ENCODE data around the gene CEP152. TPM values are rescaled to one million over a fixed set of nuclear protein-coding genes. Genes with fewer than 3 reads are reported as not detected.

Gene CEP152
- total RNA-seq, 2 donors from 2014 or later, result 3.3 to 6.5 TPM

DNA sequence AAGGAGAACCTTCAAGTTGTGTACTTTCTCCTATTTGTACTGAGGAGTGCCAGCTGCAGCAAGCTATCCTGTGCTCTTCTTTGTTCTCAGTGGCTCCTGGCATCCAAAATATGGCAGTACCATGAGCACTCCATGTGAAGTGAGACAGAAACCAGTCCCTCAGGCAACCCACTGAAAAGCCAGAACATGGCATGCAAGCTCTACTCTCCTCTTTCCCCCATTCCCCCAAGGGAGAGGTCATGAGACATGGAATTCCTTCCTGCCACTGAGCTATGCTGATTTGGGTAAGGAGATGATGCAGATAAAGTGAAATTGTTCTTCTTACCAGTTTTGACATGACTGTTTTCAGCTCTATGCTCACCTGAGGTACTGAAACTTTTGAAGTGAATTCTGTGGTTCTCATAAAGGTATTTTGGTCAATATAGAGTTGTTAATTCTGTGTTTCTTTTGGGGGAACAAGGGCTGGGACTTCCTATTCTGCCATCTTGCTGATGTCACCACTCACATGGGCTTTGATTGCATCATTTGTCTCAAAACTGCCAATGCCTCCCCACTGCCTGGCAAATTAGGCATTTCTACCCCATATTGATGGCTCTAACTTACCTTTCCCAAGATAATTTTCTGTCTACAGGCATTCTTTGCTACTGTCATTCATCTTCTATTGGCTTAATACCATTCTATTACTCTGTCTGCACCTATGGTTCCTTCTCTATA, 22.8 kb upstream of the CEP152 start:
- no peak for DNase-seq (ENCODE audit: low spot score)
- Histone ChIP-seq H3K4me3 (no peak overlapping the region), H3K9me3 (no peaks in the 10 kb centered on the region), H3K27me3 (replicated peaks; ENCODE audit: insufficient read depth) (no peaks in the 10 kb centered on the region), H3K4me1 (ENCODE audit: control insufficient read depth in 1 of 2, low read depth in 2 of 2) (no peaks in the 10 kb centered on the region), H3K36me3 (peaks cover 5% of the 10 kb centered on the region), H3K27ac (no peak overlapping the region)
- no peak for ATAC-seq (ENCODE audit: insufficient number of reproducible peaks, low FRiP score, low read depth)
- TF ChIP-seq, protein P1, sequence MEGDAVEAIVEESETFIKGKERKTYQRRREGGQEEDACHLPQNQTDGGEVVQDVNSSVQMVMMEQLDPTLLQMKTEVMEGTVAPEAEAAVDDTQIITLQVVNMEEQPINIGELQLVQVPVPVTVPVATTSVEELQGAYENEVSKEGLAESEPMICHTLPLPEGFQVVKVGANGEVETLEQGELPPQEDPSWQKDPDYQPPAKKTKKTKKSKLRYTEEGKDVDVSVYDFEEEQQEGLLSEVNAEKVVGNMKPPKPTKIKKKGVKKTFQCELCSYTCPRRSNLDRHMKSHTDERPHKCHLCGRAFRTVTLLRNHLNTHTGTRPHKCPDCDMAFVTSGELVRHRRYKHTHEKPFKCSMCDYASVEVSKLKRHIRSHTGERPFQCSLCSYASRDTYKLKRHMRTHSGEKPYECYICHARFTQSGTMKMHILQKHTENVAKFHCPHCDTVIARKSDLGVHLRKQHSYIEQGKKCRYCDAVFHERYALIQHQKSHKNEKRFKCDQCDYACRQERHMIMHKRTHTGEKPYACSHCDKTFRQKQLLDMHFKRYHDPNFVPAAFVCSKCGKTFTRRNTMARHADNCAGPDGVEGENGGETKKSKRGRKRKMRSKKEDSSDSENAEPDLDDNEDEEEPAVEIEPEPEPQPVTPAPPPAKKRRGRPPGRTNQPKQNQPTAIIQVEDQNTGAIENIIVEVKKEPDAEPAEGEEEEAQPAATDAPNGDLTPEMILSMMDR (IDR thresholded peaks at IDR 0.05), result no peak

DNA sequence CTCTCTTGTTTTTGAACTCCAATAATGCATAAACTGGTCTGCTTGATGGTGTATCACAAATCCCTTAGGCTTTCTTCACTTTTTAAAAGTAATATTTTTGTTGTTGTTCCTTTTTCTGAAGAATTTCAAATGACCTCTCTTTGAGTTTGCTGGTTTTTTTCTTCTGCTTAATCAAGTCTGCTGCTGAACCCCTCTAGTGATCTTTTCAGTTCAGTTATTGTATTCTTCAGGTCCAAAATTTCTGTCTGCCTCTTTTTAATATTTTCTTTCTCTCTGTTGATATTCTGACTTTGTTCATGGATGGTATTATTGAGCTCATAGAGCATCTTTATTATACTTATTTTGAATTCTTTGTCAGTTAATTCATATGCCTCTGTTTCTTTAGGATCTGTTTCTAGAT, 21.8 kb upstream of the CEP152 start:
- no peaks in the 10 kb centered on the region for H3K27me3 ChIP-seq (replicated peaks; ENCODE audit: insufficient read depth)
- no peak overlapping the region for H3K4me3 ChIP-seq
- H3K36me3 ChIP-seq, result peaks cover 5% of the 10 kb centered on the region
- DNase-seq (ENCODE audit: low spot score) (no peak), ATAC-seq (ENCODE audit: insufficient number of reproducible peaks, low FRiP score, low read depth) (no peak)
- TF ChIP-seq, protein P1 (IDR thresholded peaks at IDR 0.05), result no peak
- H3K9me3 ChIP-seq, result no peaks in the 10 kb centered on the region
- no peaks in the 10 kb centered on the region for H3K4me1 ChIP-seq (ENCODE audit: control insufficient read depth in 1 of 2, low read depth in 2 of 2)
- H3K27ac ChIP-seq, result no peak overlapping the region

DNA sequence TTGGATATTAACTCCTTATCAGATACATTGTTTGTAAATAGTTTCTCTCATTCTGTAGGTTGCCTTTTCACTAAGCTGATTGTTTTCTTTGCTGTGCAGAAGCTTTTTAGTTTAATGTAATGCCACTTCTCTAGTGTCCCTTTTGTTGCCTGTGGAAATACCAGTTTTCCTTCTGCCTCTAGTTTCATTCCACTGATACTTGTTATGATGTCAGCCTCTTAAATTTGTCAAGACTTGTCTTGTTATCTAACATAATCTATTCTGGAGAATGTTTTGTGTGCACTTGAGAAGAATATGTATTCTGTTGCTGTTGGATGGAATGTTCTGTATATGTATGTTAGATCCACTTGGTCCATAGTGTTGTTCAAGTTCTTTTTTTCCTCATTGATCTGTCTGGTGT, 18.0 kb upstream of the CEP152 start:
- H3K36me3 ChIP-seq, result peaks cover under 1% of the 10 kb centered on the region
- H3K4me3 ChIP-seq, result no peak overlapping the region
- TF ChIP-seq, protein P1 (IDR thresholded peaks at IDR 0.05), result no peak
- H3K9me3 ChIP-seq, result no peaks in the 10 kb centered on the region
- no peaks in the 10 kb centered on the region for H3K27me3 ChIP-seq (replicated peaks; ENCODE audit: insufficient read depth)
- H3K4me1 ChIP-seq (ENCODE audit: control insufficient read depth in 1 of 2, low read depth in 2 of 2), result no peaks in the 10 kb centered on the region
- ATAC-seq (ENCODE audit: insufficient number of reproducible peaks, low FRiP score, low read depth), result no peak
- no peak for DNase-seq (ENCODE audit: low spot score)
- no peak overlapping the region for H3K27ac ChIP-seq

DNA sequence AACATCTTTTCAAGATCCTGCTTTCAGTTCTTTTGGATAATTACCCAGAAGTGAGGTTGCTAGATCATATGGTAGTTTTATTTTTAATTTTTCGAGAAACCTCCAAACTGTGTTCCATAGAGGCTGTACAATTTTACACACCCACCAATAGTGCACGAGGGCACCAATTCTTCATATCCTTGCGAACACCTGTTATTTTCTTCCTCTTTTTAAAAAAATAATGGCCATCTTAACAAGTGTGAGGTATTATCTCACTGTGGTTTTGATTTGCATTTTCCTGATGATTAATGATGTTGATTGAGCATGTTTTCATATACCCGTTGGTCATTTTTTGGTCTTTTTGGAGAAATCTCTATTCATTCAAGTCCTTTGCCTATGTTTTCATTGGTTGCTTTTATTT, 17.6 kb upstream of the CEP152 start:
- TF ChIP-seq, protein P1 (IDR thresholded peaks at IDR 0.05), result no peak

DNA sequence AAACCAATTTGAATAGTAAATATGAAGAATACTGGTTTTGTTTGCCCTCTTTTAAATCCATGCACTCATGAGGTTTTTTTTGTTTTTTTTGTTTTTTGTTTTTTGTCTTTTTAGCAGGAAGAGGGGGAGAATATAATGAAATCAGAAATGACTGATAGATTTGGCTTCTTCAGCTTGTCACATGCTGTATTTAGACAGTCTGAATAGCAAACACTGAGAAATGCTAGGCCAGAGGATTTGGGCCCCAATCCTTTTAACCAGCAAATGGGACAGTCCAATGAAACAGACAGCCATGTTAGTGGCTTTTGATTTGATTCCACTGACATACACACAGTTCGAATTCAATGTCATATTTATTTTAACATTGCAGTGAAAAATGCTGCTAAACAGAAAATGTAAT, 14.2 kb upstream of the CEP152 start:
- no peak overlapping the region for H3K4me3 ChIP-seq
- no peak for DNase-seq (ENCODE audit: low spot score)
- no peaks in the 10 kb centered on the region for H3K4me1 ChIP-seq (ENCODE audit: control insufficient read depth in 1 of 2, low read depth in 2 of 2)
- no peaks in the 10 kb centered on the region for H3K27me3 ChIP-seq (replicated peaks; ENCODE audit: insufficient read depth)
- no peaks in the 10 kb centered on the region for H3K9me3 ChIP-seq
- TF ChIP-seq, protein P1 (IDR thresholded peaks at IDR 0.05), result no peak
- no peak for ATAC-seq (ENCODE audit: insufficient number of reproducible peaks, low FRiP score, low read depth)
- H3K36me3 ChIP-seq, result no peaks in the 10 kb centered on the region
- no peak overlapping the region for H3K27ac ChIP-seq

More for the DNA sequence above, 17.6 kb upstream of the CEP152 start:
- ATAC-seq (ENCODE audit: insufficient number of reproducible peaks, low FRiP score, low read depth), result no peak
- no peak for DNase-seq (ENCODE audit: low spot score)
- no peaks in the 10 kb centered on the region for H3K36me3 ChIP-seq
- no peaks in the 10 kb centered on the region for H3K27me3 ChIP-seq (replicated peaks; ENCODE audit: insufficient read depth)
- no peak overlapping the region for H3K4me3 ChIP-seq
- no peaks in the 10 kb centered on the region for H3K9me3 ChIP-seq
- no peaks in the 10 kb centered on the region for H3K4me1 ChIP-seq (ENCODE audit: control insufficient read depth in 1 of 2, low read depth in 2 of 2)
- H3K27ac ChIP-seq, result no peak overlapping the region
